Psoas muscle (tissue), 8 donors: ENCODE results near the gene CHCT1. TPM values are rescaled to one million over a fixed set of nuclear protein-coding genes. Genes with fewer than 3 reads are reported as not detected.

Source experiments
- ATAC-seq, 4 donors: fragments of 200-7000 bp; cut with Tn5 transposase; one replicate each; pipeline ENCODE4 v1.9.1; 2020; ENCODE audit warnings: moderate library complexity in 3 of 4, mild to moderate bottlenecking in 2 of 4
- DNase-seq, 2 donors: peaks; one replicate each; pipeline ENCODE4 v3.0.0-alpha.2; 2020
- H3K27ac ChIP-seq: fragments of 200-600 bp; one replicate; pipeline ENCODE4 v1.8.0; 2022
- H3K27me3 ChIP-seq, 3 donors: fragments of 200-600 bp in 1 of 3; one replicate each; pipeline versions ENCODE4 v1.6.1 to v1.8.0; 2013 to 2022; ENCODE audit warnings: low read length in 2 of 3, mild to moderate bottlenecking in 2 of 3, moderate library complexity in 1 of 3; ENCODE audit not compliant: insufficient read depth in 3 of 3
- H3K36me3 ChIP-seq, 2 donors: fragments of 200-600 bp in 1 of 2; one replicate each; pipeline versions ENCODE4 v1.6.1 to v1.8.0; 2013 to 2022; ENCODE audit warnings: low read depth in 1 of 2, mild to moderate bottlenecking in 1 of 2, moderate library complexity in 1 of 2; ENCODE audit not compliant: insufficient read depth in 1 of 2
- H3K4me1 ChIP-seq: fragments of 200-600 bp; one replicate; pipeline ENCODE4 v1.8.0; 2022
- H3K4me3 ChIP-seq: fragments of 200-600 bp; one replicate; pipeline ENCODE4 v1.8.0; 2022; ENCODE audit warnings: mild to moderate bottlenecking
- H3K9me3 ChIP-seq: fragments of 200-600 bp; one replicate; pipeline ENCODE4 v1.8.0; 2022
- CTCF ChIP-seq: fragments of 200-600 bp; IDR thresholded peaks from one replicate; pipeline ENCODE4 v1.8.0; 2022; ENCODE audit warnings: antibody characterized with exemption
- WGBS, 3 donors: extraction: QIAGEN DNeasy Blood & Tissue Kit; methylation state at CpG; one replicate each; pipeline versions ENCODE4 v1.1.6 to v1.1.7; 2013; 5-methylcytosine and 5-hydroxymethylcytosine counted together
- intact Hi-C, 2 donors: fragments of 100-400 bp; cut with DNase I; formaldehyde crosslinking; loops; one replicate each; pipeline versions ENCODE4 v1.11.0 to v1.14.2; 2022
- polyA plus RNA-seq, 3 donors: library from polyadenylated mRNA; stranded (reverse); fragments of 200-250 nt; gene quantifications; one replicate each; pipeline ENCODE4 v1.2.3, GENCODE V29; 2013
- total RNA-seq, 4 donors: library from RNA; stranded (reverse); fragmentation: NEBNext Ultra II Directional in 2 of 4; extraction: Animal tissue kit (Norgen Biotek cat#: 25700) in 2 of 4; gene quantifications; one replicate each; pipeline versions ENCODE4 v1.2.1 to v1.2.4, GENCODE V29; 2021 to 2023
- donor health status: healthy with polysubstance abuse.
- donor health status: DM: no; HTN: no; CAD: no; lungs with moderate emphysema.
- donor health status: Bipolar disorder and iron deficiency.
- donor health status: healthy.
- donor health status: DM: yes; HTN: yes; CAD: no.
- donor health status: DM: no; HTN: no; CAD: no.
- donor health status: DM: no; HTN: no; CAD: no.
- donor health status: DM: yes; HTN: yes; CAD: no.

CHCT1 gene
- total and polyA plus RNA-seq, 7 donors: 0.05 to 0.67 TPM; not detected in 5

GRCh38 chr17:60392845-60393702 is 29.2 kb upstream of the CHCT1 start:
- Histone ChIP-seq H3K4me1 (peaks cover 28% of the 10 kb centered on the region), H3K4me3 (peak overlapping the region; percentile 89), H3K27ac (peak overlapping the region; percentile 92), H3K9me3 (no peaks in the 10 kb centered on the region), H3K36me3 (no peaks in the 10 kb centered on the region), H3K27me3 (no peaks in the 10 kb centered on the region)
- TF ChIP-seq CTCF: no peak
- ATAC-seq (no peak), DNase-seq (peak in 1 of 2 donors; percentile 23)
- 19 to 20% (median 19%) methylated on average over 17 of the region's 17 CpGs for WGBS, 3 donors
- intact Hi-C loops: no loop called here

- ATAC-seq (no peak), DNase-seq (no peak)
- 93 to 94% (median 94%) methylated on average over 17 of the region's 17 CpGs for whole genome bisulfite sequencing, 3 donors
- H3K36me3 ChIP-seq: no peaks in the 10 kb centered on the region
- no peak overlapping the region for H3K4me3 ChIP-seq
- no peaks in the 10 kb centered on the region for H3K9me3 ChIP-seq
- peaks cover 19% of the 10 kb centered on the region for H3K4me1 ChIP-seq
- H3K27me3 ChIP-seq: no peaks in the 10 kb centered on the region
- TF ChIP-seq CTCF: no peak
- H3K27ac ChIP-seq: no peak overlapping the region
- intact Hi-C loops: no loop called here
These were observed 28.2 kb upstream of the CHCT1 start for GRCh38 chr17:60393840-60394723.

GRCh38 chr17:60395508-60396065 is 26.7 kb upstream of the CHCT1 start:
- H3K36me3 ChIP-seq: no peaks in the 10 kb centered on the region
- no peaks in the 10 kb centered on the region for H3K9me3 ChIP-seq
- H3K27ac ChIP-seq: no peak overlapping the region
- DNase-seq: no peak
- 80 to 85% (median 83%) methylated on average over 4 of the region's 4 CpGs for WGBS, 3 donors
- no peak overlapping the region for H3K4me3 ChIP-seq
- no peak for TF ChIP-seq CTCF
- ATAC-seq: no peak
- intact Hi-C loops: no loop called here
- peaks cover 6% of the 10 kb centered on the region for H3K4me1 ChIP-seq
- no peaks in the 10 kb centered on the region for H3K27me3 ChIP-seq

GRCh38 chr17:60396412-60396811 is 25.9 kb upstream of the CHCT1 start:
- Histone ChIP-seq H3K36me3 (no peaks in the 10 kb centered on the region), H3K9me3 (no peaks in the 10 kb centered on the region), H3K4me1 (peaks cover 5% of the 10 kb centered on the region), H3K27ac (no peak overlapping the region), H3K27me3 (no peaks in the 10 kb centered on the region), H3K4me3 (no peak overlapping the region)
- DNase-seq (no peak), ATAC-seq (no peak)
- intact Hi-C loops: no loop called here
- no peak for TF ChIP-seq CTCF
- WGBS, 3 donors: 79 to 80% (median 80%) methylated on average over 3 of the region's 3 CpGs
